Keratinocyte (primary cell): ENCODE measurements around the gene SAPCD1. TPM values are rescaled to one million over a fixed set of nuclear protein-coding genes. Genes with fewer than 3 reads are reported as not detected.
"Not testable (repeated sequence)": the region's sequence is repeated elsewhere in the genome, so short reads cannot be mapped to it uniquely, and the experiment has no call there.

Experiments
- DNase-seq: peaks from one replicate; pipeline ENCODE4 v3.0.0-alpha.2; 2011; ENCODE audit warnings: low read depth, missing footprints, low spot score
- FAIRE-seq: peaks from 2 replicates; lab custom pipeline; 2011; peaks lifted over from hg19 to GRCh38; lab: Jason Lieb, UNC
- H2AFZ ChIP-seq: 2 replicates; pipeline ENCODE4 v1.6.0; 2012; ENCODE audit warnings: low read length, control low read depth, inconsistent platforms; ENCODE audit not compliant: control insufficient read depth
- H3K27ac ChIP-seq: 2 replicates; pipeline ENCODE4 v1.5.1; 2011; ENCODE audit warnings: low read length; ENCODE audit not compliant: control insufficient read depth, insufficient read depth
- H3K27me3 ChIP-seq: 3 replicates; pipeline ENCODE4 v1.6.0; 2011; ENCODE audit warnings: low read length; ENCODE audit not compliant: control insufficient read depth, insufficient read depth; ENCODE audit errors: extremely low read depth
- H3K36me3 ChIP-seq, 2 experiments: 2 replicates in 1 of 2; 3 replicates in 1 of 2; pipeline ENCODE4 v1.5.1; 2011; ENCODE audit warnings: low read length in 2 of 2, mild to moderate bottlenecking in 1 of 2; ENCODE audit not compliant: control insufficient read depth in 2 of 2, insufficient read depth in 2 of 2; ENCODE audit errors: extremely low read depth in 1 of 2
- H3K4me1 ChIP-seq: 3 replicates; pipeline ENCODE4 v1.5.1; 2011; ENCODE audit warnings: low read length; ENCODE audit not compliant: control insufficient read depth, insufficient read depth; ENCODE audit errors: extremely low read depth
- H3K4me2 ChIP-seq: 3 replicates; pipeline ENCODE4 v1.6.0; 2011; ENCODE audit warnings: low read depth, low read length; ENCODE audit not compliant: control insufficient read depth, insufficient read depth; ENCODE audit errors: extremely low read depth
- H3K4me3 ChIP-seq, 3 experiments: fragments of 200-600 bp in 1 of 3; sonication (generic) in 1 of 3; 2 replicates in 2 of 3; 3 replicates in 1 of 3; pipeline ENCODE4 v1.5.1; 2011 to 2016; ENCODE audit warnings: low read length in 3 of 3, mild to moderate bottlenecking in 3 of 3, control low read depth in 2 of 3, inconsistent platforms in 1 of 3, low read depth in 1 of 3, mixed read lengths in 1 of 3, mixed run types in 1 of 3, moderate library complexity in 1 of 3; ENCODE audit not compliant: control insufficient read depth in 2 of 3, insufficient read depth in 2 of 3; ENCODE audit errors: extremely low read depth in 1 of 3
- H3K79me2 ChIP-seq: 2 replicates; pipeline ENCODE4 v1.6.0; 2012; ENCODE audit warnings: low read length; ENCODE audit not compliant: control insufficient read depth, insufficient read depth
- H3K9ac ChIP-seq: 3 replicates; pipeline ENCODE4 v1.6.0; 2011; ENCODE audit warnings: low read length; ENCODE audit not compliant: control insufficient read depth, insufficient read depth; ENCODE audit errors: extremely low read depth
- H3K9me1 ChIP-seq: 3 replicates; pipeline ENCODE4 v1.6.0; 2011; ENCODE audit warnings: low read length; ENCODE audit not compliant: control insufficient read depth, insufficient read depth; ENCODE audit errors: extremely low read depth
- H3K9me3 ChIP-seq: 2 replicates; pipeline ENCODE4 v1.5.1; 2012; ENCODE audit warnings: low read depth, low read length; ENCODE audit not compliant: control insufficient read depth
- H4K20me1 ChIP-seq: 3 replicates; pipeline ENCODE4 v1.6.0; 2011; ENCODE audit warnings: low read length; ENCODE audit not compliant: control insufficient read depth, insufficient read depth; ENCODE audit errors: extremely low read depth
- CTCF ChIP-seq, 3 experiments: IDR thresholded peaks in 1 of 3; conservative IDR thresholded peaks in 1 of 3; optimal IDR thresholded peaks in 1 of 3; 2 replicates in 2 of 3; 3 replicates in 1 of 3; pipeline versions ENCODE3 to v1.5.1; 2011; ENCODE audit warnings: low read length in 3 of 3, mild to moderate bottlenecking in 3 of 3, moderate library complexity in 2 of 3, control low read depth in 1 of 3, inconsistent platforms in 1 of 3; ENCODE audit not compliant: insufficient read depth in 2 of 3; ENCODE audit errors: extremely low read depth in 1 of 3
- EZH2 ChIP-seq: IDR thresholded peaks from one replicate; pipeline ENCODE4 v1.6.1; 2012; ENCODE audit warnings: inconsistent platforms, mild to moderate bottlenecking, low read length, moderate library complexity
- dilution Hi-C: fragments of 300-500 bp; cut with MboI; formaldehyde crosslinking; loops from one replicate; pipeline ENCODE4 v1.7.0; 2020; ENCODE audit warnings: low sequenced_read_pairs; ENCODE audit not compliant: extremely low pct_ligation_motif_present
- polyA plus RNA-seq, 5 experiments: library from polyadenylated mRNA; depleted of rRNA in 3 of 5; stranded (reverse) in 3 of 5; stranded (forward) in 1 of 5; unstranded in 1 of 5; fragments of >200 nt; gene quantifications; 1 replicate in 1 of 5; 2 replicates in 3 of 5; 3 replicates in 1 of 5; pipeline versions ENCODE4 v1.2.1 to v1.2.3, GENCODE V29; 2011 to 2012; ENCODE audit warnings: missing spikeins in 2 of 5, low read depth in 1 of 5, low replicate concordance in 1 of 5

The SAPCD1 gene
- polyA plus RNA-seq, 1 donor (not counting 4 experiments of a cell fraction or from before 2014, with no cell fraction given): 2.1 TPM

- Histone ChIP-seq H3K4me3 (peak overlapping the region; percentile 80 to 89 (median 84)), H2AFZ (peak overlapping the region; percentile 82), H3K36me3 (no peaks in the 10 kb centered on the region), H3K9me1 (no peaks in the 10 kb centered on the region), H3K4me1 (peaks cover 8% of the 10 kb centered on the region), H3K9me3 (no peaks in the 10 kb centered on the region), H3K79me2 (peaks cover 6% of the 10 kb centered on the region), H3K27me3 (no peaks in the 10 kb centered on the region), H3K4me2 (peak overlapping the region; percentile 68), H4K20me1 (no peaks in the 10 kb centered on the region), H3K9ac (peak overlapping the region; percentile 83), H3K27ac (peak overlapping the region; percentile 70)
- dilution Hi-C loops: no loop called here
- no peak for DNase-seq
- TF ChIP-seq CTCF (optimal IDR thresholded peaks at IDR 0.05 in 1 of 3, IDR thresholded peaks at IDR 0.05 in 1 of 3, conservative IDR thresholded peaks at IDR 0.05 in 1 of 3; ENCODE audit: extremely low read depth in 1 of 3, insufficient read depth in 2 of 3, low read length in 3 of 3) (no peak), EZH2 (no peak)
- FAIRE-seq: peak; percentile 51
These were observed 43.5 kb downstream of the SAPCD1 start for GRCh38 chr6:31805939-31806469.

- peak; percentile 17 for FAIRE-seq
- Histone ChIP-seq H3K79me2 (peaks cover 6% of the 10 kb centered on the region), H3K4me2 (peak within 1 kb of the TSS; percentile 68), H3K36me3 (no peaks in the 10 kb centered on the region), H3K9ac (peak within 1 kb of the TSS; percentile 83), H3K4me3 (peak within 1 kb of the TSS; percentile 80 to 89 (median 84)), H3K27ac (peak within 1 kb of the TSS; percentile 70), H3K27me3 (no peaks in the 10 kb centered on the region), H2AFZ (peak within 1 kb of the TSS; percentile 82), H3K9me1 (no peaks in the 10 kb centered on the region), H4K20me1 (no peaks in the 10 kb centered on the region), H3K4me1 (peaks cover 8% of the 10 kb centered on the region), H3K9me3 (no peaks in the 10 kb centered on the region)
- TF ChIP-seq EZH2: no peak
- TF ChIP-seq CTCF (optimal IDR thresholded peaks at IDR 0.05 in 1 of 3, IDR thresholded peaks at IDR 0.05 in 1 of 3, conservative IDR thresholded peaks at IDR 0.05 in 1 of 3; ENCODE audit: extremely low read depth in 1 of 3, insufficient read depth in 2 of 3, low read length in 3 of 3): peak in 1 of 3 experiments; percentile 43
- no peak for DNase-seq
- dilution Hi-C loops: no loop called here
These were observed 44.2 kb downstream of the SAPCD1 start, which contains the start of gene LSM2 for GRCh38 chr6:31806470-31807272. TSS of gene LSM2 (minus strand) at chr6:31806966. CDS start at chr6:31806757, 209 bp downstream.

- DNase-seq, H3K4me3 ChIP-seq, H3K9me3 ChIP-seq, H3K79me2 ChIP-seq, H2AFZ ChIP-seq, H4K20me1 ChIP-seq, H3K27me3 ChIP-seq, dilution Hi-C loops, H3K27ac ChIP-seq, H3K9ac ChIP-seq, H3K4me2 ChIP-seq, FAIRE-seq, H3K36me3 ChIP-seq, H3K9me1 ChIP-seq: not testable (repeated sequence)
- peaks cover 16% of the 10 kb centered on the region for H3K4me1 ChIP-seq
These were observed 46.1 kb downstream of the SAPCD1 start for GRCh38 chr6:31808599-31808998.
